Subcutaneous adipose tissue (tissue), 4 donors: ENCODE data around the gene RAB30. TPM values are rescaled to one million over a fixed set of nuclear protein-coding genes. Genes with fewer than 3 reads are reported as not detected.

Experiments
- total RNA-seq, 4 donors: library from RNA; depleted of rRNA; stranded (reverse); fragments of >200 nt; gene quantifications; one replicate each; pipeline ENCODE4 v1.1.0, GENCODE V29; 2016
- TF ChIP-seq, protein P1 (sequence below): fragments of 450-650 bp; IDR thresholded peaks from one replicate; pipeline ENCODE4 v1.5.1; 2016; ENCODE audit warnings: low read depth, mild to moderate bottlenecking, control low read depth, antibody characterized with exemption, moderate library complexity

The RAB30 gene
- total RNA-seq, 4 donors from 2014 or later, result 18.8 to 34.1 (median 27.5) TPM

GRCh38 chr11:83014951-83015350 is 56.7 kb downstream of the RAB30 start:
- TF ChIP-seq, protein P1, sequence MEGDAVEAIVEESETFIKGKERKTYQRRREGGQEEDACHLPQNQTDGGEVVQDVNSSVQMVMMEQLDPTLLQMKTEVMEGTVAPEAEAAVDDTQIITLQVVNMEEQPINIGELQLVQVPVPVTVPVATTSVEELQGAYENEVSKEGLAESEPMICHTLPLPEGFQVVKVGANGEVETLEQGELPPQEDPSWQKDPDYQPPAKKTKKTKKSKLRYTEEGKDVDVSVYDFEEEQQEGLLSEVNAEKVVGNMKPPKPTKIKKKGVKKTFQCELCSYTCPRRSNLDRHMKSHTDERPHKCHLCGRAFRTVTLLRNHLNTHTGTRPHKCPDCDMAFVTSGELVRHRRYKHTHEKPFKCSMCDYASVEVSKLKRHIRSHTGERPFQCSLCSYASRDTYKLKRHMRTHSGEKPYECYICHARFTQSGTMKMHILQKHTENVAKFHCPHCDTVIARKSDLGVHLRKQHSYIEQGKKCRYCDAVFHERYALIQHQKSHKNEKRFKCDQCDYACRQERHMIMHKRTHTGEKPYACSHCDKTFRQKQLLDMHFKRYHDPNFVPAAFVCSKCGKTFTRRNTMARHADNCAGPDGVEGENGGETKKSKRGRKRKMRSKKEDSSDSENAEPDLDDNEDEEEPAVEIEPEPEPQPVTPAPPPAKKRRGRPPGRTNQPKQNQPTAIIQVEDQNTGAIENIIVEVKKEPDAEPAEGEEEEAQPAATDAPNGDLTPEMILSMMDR, result no peak

DNA sequence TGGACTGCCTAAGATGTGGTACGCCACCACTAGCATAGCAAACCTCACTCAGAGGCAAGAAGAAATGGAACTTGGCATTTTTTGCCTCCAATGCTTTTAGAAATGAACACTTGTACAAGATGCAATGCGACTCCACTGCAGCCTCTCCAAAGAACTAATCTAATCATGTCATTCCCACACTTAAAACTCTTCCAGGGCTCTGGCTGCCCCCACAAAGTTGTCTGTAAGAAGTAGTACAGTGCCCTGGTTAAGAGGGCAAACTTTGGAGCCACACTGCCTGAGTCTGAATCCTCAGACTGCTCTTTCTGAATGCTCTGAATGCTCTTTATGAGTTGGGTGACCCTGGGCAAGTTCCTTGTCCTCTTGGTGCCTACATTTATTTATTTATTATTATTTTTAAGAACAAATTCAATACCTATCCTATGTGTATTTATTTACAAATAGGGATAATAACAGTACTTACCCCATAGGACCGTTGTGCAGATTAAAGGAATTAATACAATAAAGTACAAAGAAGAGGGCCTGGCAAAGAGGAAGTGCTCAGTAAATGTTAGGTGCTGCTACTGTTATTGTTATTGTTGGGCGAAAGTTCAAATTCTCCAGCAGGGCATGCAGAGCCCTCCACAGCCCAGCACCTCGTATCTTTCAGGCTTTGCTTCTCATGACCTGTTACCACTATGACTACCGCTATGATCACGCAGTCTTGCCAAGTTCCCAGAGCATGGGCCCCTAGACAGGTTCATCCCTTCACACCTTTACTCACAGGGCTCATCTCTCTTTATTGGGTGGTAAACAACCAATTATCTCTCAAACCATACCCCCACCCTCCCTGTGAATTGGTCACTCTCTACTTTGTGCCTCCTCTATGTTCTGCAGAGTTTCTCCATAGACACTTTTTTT is 59.3 kb downstream of the RAB30 start:
- TF ChIP-seq, protein P1, result no peak

GRCh38 chr11:83011333-83012167 is 60.1 kb downstream of the RAB30 start:
- TF ChIP-seq, protein P1, result no peak

DNA sequence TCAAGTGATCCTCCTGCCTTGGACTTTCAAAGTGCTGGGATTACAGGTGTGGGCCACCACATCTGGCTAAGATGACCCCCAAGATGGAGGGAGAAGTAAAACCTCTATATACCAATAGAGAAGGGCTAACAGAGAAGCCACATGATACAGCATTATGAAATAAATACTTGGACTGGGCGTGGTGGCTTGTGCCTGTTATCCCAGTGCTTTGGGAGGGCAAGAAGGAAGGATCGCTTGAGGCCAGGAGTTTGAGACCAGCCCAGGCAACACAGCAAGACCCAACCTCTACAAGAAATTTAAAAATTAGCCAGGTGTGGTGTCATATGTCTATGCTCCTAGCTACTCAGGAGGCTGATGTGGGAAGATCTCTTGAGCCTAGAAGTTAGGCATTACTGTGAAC is 61.7 kb downstream of the RAB30 start:
- TF ChIP-seq, protein P1, result no peak

DNA sequence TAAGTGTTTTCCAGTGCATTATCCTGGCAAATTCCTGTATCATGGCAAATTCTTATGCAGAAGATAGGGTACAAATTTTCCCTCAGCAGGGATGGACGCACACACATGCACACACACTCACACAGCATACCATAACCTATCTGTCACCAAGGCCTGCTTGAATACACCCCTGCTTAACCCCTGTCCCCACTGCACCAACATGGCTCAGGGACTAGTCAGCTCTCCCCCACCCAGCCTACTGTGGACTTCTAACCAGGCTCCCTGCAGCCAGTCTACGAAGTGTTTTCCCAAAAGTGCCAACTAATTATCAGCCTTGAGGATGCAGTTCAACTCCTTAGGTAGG is 63.1 kb downstream of the RAB30 start:
- TF ChIP-seq, protein P1, result no peak

GRCh38 chr11:83007909-83008580 is 63.7 kb downstream of the RAB30 start:
- TF ChIP-seq, protein P1, result no peak
